ENCODE results near the gene JPT1.

- TF ChIP-seq RBAK (tag by site-specific recombination; IDR thresholded peaks at IDR 0.05) (no peak), CTCF (tag by site-specific recombination; IDR thresholded peaks at IDR 0.05) (no peak), ZNF416 (tag by site-specific recombination; IDR thresholded peaks at IDR 0.05) (no peak), ZNF23 (tag by site-specific recombination; IDR thresholded peaks at IDR 0.05; ENCODE audit: borderline replicate concordance) (no peak), ZNF391 (tag by site-specific recombination; IDR thresholded peaks at IDR 0.05; ENCODE audit: borderline replicate concordance, low read depth) (no peak), ZFHX2 (tag by site-specific recombination; conservative IDR thresholded peaks at IDR 0.05) (no peak)
These were observed 55.5 kb downstream of the JPT1 start for GRCh38 chr17:75098861-75099260.

All from HEK293 (cell line).